BJ (cell line): Measurements from ENCODE around the gene KCNJ15. TPM values are rescaled to one million over a fixed set of nuclear protein-coding genes. Genes with fewer than 3 reads are reported as not detected.

Experiments
- CTCF ChIA-PET: fragments of 350-600 bp; formaldehyde crosslinking; extraction: SDS; loops from one replicate; lab custom pipeline; 2021; ENCODE audit warnings: antibody characterized with exemption, inconsistent platforms; lab: Yijun Ruan, JAX
- POLR2A ChIA-PET: fragments of 300-600 bp; sonication (Branson Sonifier 250); formaldehyde crosslinking; extraction: SDS; loops from one replicate; lab custom pipeline; 2021; ENCODE audit warnings: antibody characterized with exemption; lab: Charles Lee
- DNase-seq: peaks from one replicate; pipeline ENCODE4 v3.0.0-alpha.2; 2011; ENCODE audit warnings: low read depth
- H3K27me3 ChIP-seq: 2 replicates; pipeline ENCODE4 v1.6.0; 2011; ENCODE audit warnings: low read length; ENCODE audit not compliant: control insufficient read depth, insufficient read depth
- H3K36me3 ChIP-seq: 2 replicates; pipeline ENCODE4 v1.5.1; 2011; ENCODE audit warnings: low read length; ENCODE audit not compliant: control insufficient read depth, insufficient read depth
- H3K4me3 ChIP-seq: 2 replicates; pipeline ENCODE4 v1.5.1; 2011; ENCODE audit warnings: low read depth, mild to moderate bottlenecking, control low read depth, low read length
- CTCF ChIP-seq: IDR thresholded peaks from 2 replicates; pipeline ENCODE4 v1.5.1; 2011; ENCODE audit warnings: low read depth, mild to moderate bottlenecking, control low read depth, inconsistent platforms, low read length, moderate library complexity; ENCODE audit not compliant: insufficient read depth
- polyA plus RNA-seq: library from polyadenylated mRNA; depleted of rRNA; stranded (reverse); fragments of >200 nt; gene quantifications from 2 replicates; pipeline ENCODE4 v1.2.3, GENCODE V29; 2011

KCNJ15 gene
- polyA plus RNA-seq, 1 experiment: 0.02 TPM

- no peak for DNase-seq
- ChIA-PET POLR2A (interaction anchor here (0.6 to 0.8 kb wide), 2 partner anchors 568 to 643 kb away, joined by 3 read pairs; no protein-coding TSS in a partner anchor), CTCF (interaction anchor here (0.6 to 9.2 kb wide), 48 partner anchors 10 to 1357 kb away, joined by 3 to 263 read pairs (median 6); partner anchors contain the start of gene KCNJ6)
- peak; percentile 87 for TF ChIP-seq CTCF
- Histone ChIP-seq H3K36me3 (no peaks in the 10 kb centered on the region), H3K4me3 (no peak overlapping the region), H3K27me3 (no peaks in the 10 kb centered on the region)
These were observed 95.9 kb downstream of the KCNJ15 start for GRCh38 chr21:38352536-38353219.

GRCh38 chr21:38354231-38354630 is 97.4 kb downstream of the KCNJ15 start:
- TF ChIP-seq CTCF: no peak
- Histone ChIP-seq H3K4me3 (no peak overlapping the region), H3K36me3 (no peaks in the 10 kb centered on the region), H3K27me3 (no peaks in the 10 kb centered on the region)
- no peak for DNase-seq
- ChIA-PET POLR2A (no interaction called here), CTCF (interaction anchor here (0.8 to 9.2 kb wide), 10 partner anchors 11 to 653 kb away, joined by 3 to 263 read pairs (median 17); no protein-coding TSS in a partner anchor)

GRCh38 chr21:38354746-38355145 is 98.0 kb downstream of the KCNJ15 start:
- Histone ChIP-seq H3K27me3 (no peaks in the 10 kb centered on the region), H3K36me3 (no peaks in the 10 kb centered on the region), H3K4me3 (no peak overlapping the region)
- POLR2A ChIA-PET: no interaction called here
- TF ChIP-seq CTCF: no peak
- CTCF ChIA-PET: interaction anchor here (0.5 to 9.2 kb wide), 23 partner anchors 11 to 827 kb away, joined by 3 to 263 read pairs (median 5); no protein-coding TSS in a partner anchor
- no peak for DNase-seq

- Histone ChIP-seq H3K4me3 (no peak overlapping the region), H3K36me3 (no peaks in the 10 kb centered on the region), H3K27me3 (no peaks in the 10 kb centered on the region)
- POLR2A ChIA-PET: no interaction called here
- CTCF ChIA-PET: interaction anchor here (0.5 to 9.2 kb wide), 33 partner anchors 10 to 826 kb away, joined by 3 to 263 read pairs (median 5); no protein-coding TSS in a partner anchor
- no peak for DNase-seq
- no peak for TF ChIP-seq CTCF
These were observed 98.6 kb downstream of the KCNJ15 start for GRCh38 chr21:38355353-38355752.

GRCh38 chr21:38355992-38356781 is 99.4 kb downstream of the KCNJ15 start:
- Histone ChIP-seq H3K27me3 (no peaks in the 10 kb centered on the region), H3K36me3 (no peaks in the 10 kb centered on the region), H3K4me3 (no peak overlapping the region)
- CTCF ChIA-PET: interaction anchor here (0.7 to 9.2 kb wide), 47 partner anchors 9 to 1418 kb away, joined by 3 to 263 read pairs (median 4); partner anchors contain the start of gene KCNJ6
- TF ChIP-seq CTCF: peak; percentile 99
- POLR2A ChIA-PET: no interaction called here
- DNase-seq: no peak
